ENCODE results near the gene RPA1.

GRCh38 chr17:1907216-1907631 lies 77.4 kb downstream of the RPA1 start:
- TF ChIP-seq CTCF (conservative IDR thresholded peaks at IDR 0.05; ENCODE audit: low read depth, low read length), result no peak
- TF ChIP-seq EZH2 (IDR thresholded peaks at IDR 0.05; ENCODE audit: low read length, unreplicated experiment), result no peak
- no peak for TF ChIP-seq EZH2phosphoT487 (IDR thresholded peaks at IDR 0.05; ENCODE audit: borderline replicate concordance, low read length)

Measured in PC-3 (cell line).